Peyer's patch (tissue), 4 donors: ENCODE measurements around the gene JAZF1. TPM values are rescaled to one million over a fixed set of nuclear protein-coding genes. Genes with fewer than 3 reads are reported as not detected.

ENCODE experiments used
- DNase-seq, 3 donors: peaks; one replicate each; pipeline ENCODE4 v3.0.0-alpha.2; 2017 to 2019
- H3K27ac ChIP-seq, 4 donors: fragments of 200-600 bp; sonication (generic); one replicate each; pipeline ENCODE4 v1.5.1; 2016 to 2019
- H3K27me3 ChIP-seq, 2 donors: fragments of 200-600 bp; sonication (generic); one replicate each; pipeline ENCODE4 v1.5.1; 2019
- H3K36me3 ChIP-seq, 3 donors: fragments of 200-600 bp; sonication (generic); one replicate each; pipeline ENCODE4 v1.5.1; 2016 to 2019
- H3K4me1 ChIP-seq, 4 donors: fragments of 200-600 bp; sonication (generic); one replicate each; pipeline ENCODE4 v1.5.1; 2016 to 2019
- H3K4me3 ChIP-seq, 4 donors: fragments of 200-600 bp; sonication (generic); 1 replicate in 3 of 4; 2 replicates in 1 of 4; pipeline ENCODE4 v1.5.1; 2016 to 2019; ENCODE audit warnings: mild to moderate bottlenecking in 1 of 4
- H3K9me3 ChIP-seq, 4 donors: fragments of 200-600 bp; sonication (generic); one replicate each; pipeline ENCODE4 v1.5.1; 2016 to 2019; ENCODE audit warnings: mild to moderate bottlenecking in 1 of 4
- CTCF ChIP-seq, 6 experiments: fragments of 450-650 bp in 4 of 6; fragments of 200-600 bp in 2 of 6; sonication (generic) in 1 of 6; IDR thresholded peaks; one replicate each; pipeline ENCODE4 v1.5.1; 2017 to 2019; ENCODE audit warnings: antibody characterized with exemption in 6 of 6, mild to moderate bottlenecking in 3 of 6, moderate library complexity in 1 of 6
- POLR2A ChIP-seq, 2 donors: fragments of 450-650 bp; IDR thresholded peaks; one replicate each; pipeline ENCODE4 v1.5.1; 2017; ENCODE audit warnings: antibody characterized with exemption in 2 of 2, mild to moderate bottlenecking in 2 of 2, moderate library complexity in 2 of 2
- total RNA-seq, 4 donors: library from RNA; depleted of rRNA; stranded (reverse); fragments of >200 nt; gene quantifications; one replicate each; pipeline ENCODE4 v1.1.0, GENCODE V29; 2016

JAZF1 gene
- total RNA-seq, 4 donors from 2014 or later = 1.9 to 15.7 (median 2.6) TPM

GRCh38 chr7:27875832-27876231 lies 304.8 kb downstream of the JAZF1 start:
- Histone ChIP-seq H3K27me3 (no peaks in the 10 kb centered on the region), H3K27ac (no peak overlapping the region), H3K36me3 (no peaks in the 10 kb centered on the region), H3K4me1 (peaks cover 0 to 14% (median 0%) of the 10 kb centered on the region in 4 donors), H3K4me3 (no peak overlapping the region), H3K9me3 (no peaks in the 10 kb centered on the region)
- DNase-seq = no peak
- TF ChIP-seq CTCF (IDR thresholded peaks at IDR 0.05) (no peak), POLR2A (IDR thresholded peaks at IDR 0.05) (no peak)

GRCh38 chr7:27875061-27875460 lies 305.5 kb downstream of the JAZF1 start:
- Histone ChIP-seq H3K4me1 (peaks cover 0 to 14% (median 0%) of the 10 kb centered on the region in 4 donors), H3K27ac (no peak overlapping the region), H3K4me3 (no peak overlapping the region), H3K9me3 (no peaks in the 10 kb centered on the region), H3K36me3 (no peaks in the 10 kb centered on the region), H3K27me3 (no peaks in the 10 kb centered on the region)
- no peak for DNase-seq
- no peak for TF ChIP-seq CTCF (IDR thresholded peaks at IDR 0.05)
- TF ChIP-seq POLR2A (IDR thresholded peaks at IDR 0.05) = no peak

GRCh38 chr7:27873981-27874957 lies 306.3 kb downstream of the JAZF1 start:
- Histone ChIP-seq H3K27ac (peak overlapping the region in 1 of 4 donors; percentile 26), H3K4me1 (peaks cover 0 to 14% (median 0%) of the 10 kb centered on the region in 4 donors), H3K36me3 (no peaks in the 10 kb centered on the region), H3K9me3 (no peaks in the 10 kb centered on the region), H3K27me3 (no peaks in the 10 kb centered on the region), H3K4me3 (no peak overlapping the region)
- TF ChIP-seq POLR2A (IDR thresholded peaks at IDR 0.05) (no peak), CTCF (IDR thresholded peaks at IDR 0.05) (no peak)
- DNase-seq = peak in 2 of 3 donors; percentile 80 to 84

- Histone ChIP-seq H3K9me3 (no peaks in the 10 kb centered on the region), H3K27me3 (no peaks in the 10 kb centered on the region), H3K4me3 (no peak overlapping the region), H3K4me1 (peaks cover 0 to 14% (median 0%) of the 10 kb centered on the region in 4 donors), H3K36me3 (no peaks in the 10 kb centered on the region), H3K27ac (no peak overlapping the region)
- DNase-seq = no peak
- TF ChIP-seq POLR2A (IDR thresholded peaks at IDR 0.05) (no peak), CTCF (IDR thresholded peaks at IDR 0.05) (no peak)
Observed at GRCh38 chr7:27872356-27873275, 308.0 kb downstream of the JAZF1 start.

- TF ChIP-seq POLR2A (IDR thresholded peaks at IDR 0.05) (no peak), CTCF (IDR thresholded peaks at IDR 0.05) (no peak)
- Histone ChIP-seq H3K36me3 (no peaks in the 10 kb centered on the region), H3K27me3 (no peaks in the 10 kb centered on the region), H3K4me1 (peaks cover 0 to 14% (median 0%) of the 10 kb centered on the region in 4 donors), H3K4me3 (no peak overlapping the region), H3K27ac (no peak overlapping the region), H3K9me3 (no peaks in the 10 kb centered on the region)
- DNase-seq = no peak
Observed at GRCh38 chr7:27871866-27872265, 308.7 kb downstream of the JAZF1 start.
